Endothelial cell of umbilical vein (primary cell): ENCODE data around the gene KIF26B.

Source experiments
- EZH2 ChIP-seq: IDR thresholded peaks from 2 replicates; pipeline ENCODE4 v1.6.1; 2012; ENCODE audit warnings: borderline replicate concordance, low read depth, mild to moderate bottlenecking, moderate library complexity, low read length, inconsistent platforms; ENCODE audit not compliant: severe bottlenecking
- GATA2 ChIP-seq: IDR thresholded peaks from 2 replicates; pipeline ENCODE4 v1.7.0; 2011; ENCODE audit warnings: low read depth, mild to moderate bottlenecking, moderate library complexity, mixed read lengths, low read length; ENCODE audit not compliant: insufficient read length, insufficient read depth
- JUN ChIP-seq: IDR thresholded peaks from 2 replicates; pipeline ENCODE4 v1.6.1; 2011; ENCODE audit warnings: borderline replicate concordance, low read depth; ENCODE audit not compliant: insufficient read length, insufficient read depth
- MYC ChIP-seq: IDR thresholded peaks from one replicate; pipeline ENCODE4 v1.6.1; 2011; ENCODE audit warnings: mild to moderate bottlenecking, low read depth, low read length
- POLR2A ChIP-seq: IDR thresholded peaks from 2 replicates; pipeline ENCODE4 v1.6.1; 2012; ENCODE audit warnings: low read depth, mild to moderate bottlenecking, control low read depth, low read length
- POLR2AphosphoS5 ChIP-seq: IDR thresholded peaks from 2 replicates; pipeline ENCODE4 v1.6.1; 2012; ENCODE audit warnings: low read depth, mild to moderate bottlenecking, control low read depth, low read length, moderate library complexity; ENCODE audit not compliant: insufficient read depth
- TF ChIP-seq, protein P1 (sequence below), 2 donors: IDR thresholded peaks; 1 replicate in 1 of 2; 2 replicates in 1 of 2; pipeline ENCODE4 v1.5.1; 2011; ENCODE audit warnings: low read length in 2 of 2, mild to moderate bottlenecking in 2 of 2, moderate library complexity in 2 of 2, control low read depth in 1 of 2, inconsistent platforms in 1 of 2, low read depth in 1 of 2; ENCODE audit not compliant: insufficient read depth in 1 of 2; ENCODE audit errors: extremely low read depth in 1 of 2
- TF ChIP-seq, protein P2 (sequence below): IDR thresholded peaks from 2 replicates; pipeline ENCODE4 v1.6.1; 2011; ENCODE audit not compliant: insufficient read depth, insufficient read length

DNA sequence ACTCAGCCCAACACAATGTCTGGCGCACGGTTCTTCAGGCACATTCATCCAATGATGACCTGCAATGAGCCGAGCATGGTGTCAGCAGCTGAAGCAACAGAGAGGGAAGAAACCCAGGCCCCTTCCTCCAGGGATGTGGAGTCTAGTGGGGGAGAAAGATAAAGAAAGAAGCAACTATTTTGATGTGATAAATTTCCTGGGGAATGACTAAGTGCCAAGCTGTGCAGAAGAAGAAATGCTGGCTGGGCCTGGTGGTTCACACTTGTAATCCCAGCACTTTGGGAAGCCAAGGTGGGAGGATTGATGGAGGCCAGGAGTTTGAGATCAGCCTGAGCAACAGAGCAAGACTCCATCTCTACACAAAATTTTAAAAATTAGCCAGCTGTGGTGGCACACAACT lies 561.8 kb downstream of the KIF26B start:
- TF ChIP-seq POLR2A (no peak), EZH2 (no peak), MYC (no peak), JUN (no peak), POLR2AphosphoS5 (no peak), GATA2 (no peak)
- TF ChIP-seq, protein P1, sequence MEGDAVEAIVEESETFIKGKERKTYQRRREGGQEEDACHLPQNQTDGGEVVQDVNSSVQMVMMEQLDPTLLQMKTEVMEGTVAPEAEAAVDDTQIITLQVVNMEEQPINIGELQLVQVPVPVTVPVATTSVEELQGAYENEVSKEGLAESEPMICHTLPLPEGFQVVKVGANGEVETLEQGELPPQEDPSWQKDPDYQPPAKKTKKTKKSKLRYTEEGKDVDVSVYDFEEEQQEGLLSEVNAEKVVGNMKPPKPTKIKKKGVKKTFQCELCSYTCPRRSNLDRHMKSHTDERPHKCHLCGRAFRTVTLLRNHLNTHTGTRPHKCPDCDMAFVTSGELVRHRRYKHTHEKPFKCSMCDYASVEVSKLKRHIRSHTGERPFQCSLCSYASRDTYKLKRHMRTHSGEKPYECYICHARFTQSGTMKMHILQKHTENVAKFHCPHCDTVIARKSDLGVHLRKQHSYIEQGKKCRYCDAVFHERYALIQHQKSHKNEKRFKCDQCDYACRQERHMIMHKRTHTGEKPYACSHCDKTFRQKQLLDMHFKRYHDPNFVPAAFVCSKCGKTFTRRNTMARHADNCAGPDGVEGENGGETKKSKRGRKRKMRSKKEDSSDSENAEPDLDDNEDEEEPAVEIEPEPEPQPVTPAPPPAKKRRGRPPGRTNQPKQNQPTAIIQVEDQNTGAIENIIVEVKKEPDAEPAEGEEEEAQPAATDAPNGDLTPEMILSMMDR (IDR thresholded peaks at IDR 0.05; ENCODE audit: extremely low read depth in 1 of 2, insufficient read depth in 1 of 2, low read depth in 1 of 2, low read length in 2 of 2), result no peak
- TF ChIP-seq, protein P2, sequence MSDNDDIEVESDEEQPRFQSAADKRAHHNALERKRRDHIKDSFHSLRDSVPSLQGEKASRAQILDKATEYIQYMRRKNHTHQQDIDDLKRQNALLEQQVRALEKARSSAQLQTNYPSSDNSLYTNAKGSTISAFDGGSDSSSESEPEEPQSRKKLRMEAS, result no peak
